ENCODE results near the gene SLC26A1. TPM values are rescaled to one million over a fixed set of nuclear protein-coding genes. Genes with fewer than 3 reads are reported as not detected.
"Not testable (repeated sequence)": the region's sequence is repeated elsewhere in the genome, so short reads cannot be mapped to it uniquely, and the experiment has no call there.

SLC26A1 gene
- total RNA-seq, 1 donor from 2014 or later: 0.75 TPM

- Mint-ChIP-seq H3K27ac (ENCODE audit: unreplicated experiment) (peak overlapping the region; percentile 41), H3K36me3 (ENCODE audit: low read depth) (no peaks in the 10 kb centered on the region), H3K9me3 (ENCODE audit: low read depth) (no peaks in the 10 kb centered on the region), H3K4me3 (ENCODE audit: unreplicated experiment) (no peak overlapping the region), H3K27me3 (ENCODE audit: low read depth) (no peaks in the 10 kb centered on the region), H3K4me1 (ENCODE audit: low read depth) (peaks cover 8% of the 10 kb centered on the region)
- no peak for DNase-seq (ENCODE audit: low spot score)
- no peak for TF ChIP-seq CTCF (IDR thresholded peaks at IDR 0.05)
Observed at GRCh38 chr4:978957-979701, 14.1 kb downstream of the SLC26A1 start.

GRCh38 chr4:976016-976415 lies 17.2 kb downstream of the SLC26A1 start:
- not testable (repeated sequence) for DNase-seq (ENCODE audit: low spot score); H3K9me3 Mint-ChIP-seq (ENCODE audit: low read depth); H3K4me3 Mint-ChIP-seq (ENCODE audit: unreplicated experiment); H3K27ac Mint-ChIP-seq (ENCODE audit: unreplicated experiment); H3K36me3 Mint-ChIP-seq (ENCODE audit: low read depth); H3K27me3 Mint-ChIP-seq (ENCODE audit: low read depth)
- H3K4me1 Mint-ChIP-seq (ENCODE audit: low read depth): peaks cover 15% of the 10 kb centered on the region

GRCh38 chr4:974668-975067 lies 18.5 kb downstream of the SLC26A1 start:
- H3K27ac Mint-ChIP-seq (ENCODE audit: unreplicated experiment): no peak overlapping the region
- no peak for DNase-seq (ENCODE audit: low spot score)
- TF ChIP-seq CTCF (IDR thresholded peaks at IDR 0.05): no peak
- no peak overlapping the region for H3K4me3 Mint-ChIP-seq (ENCODE audit: unreplicated experiment)
- H3K36me3 Mint-ChIP-seq (ENCODE audit: low read depth): no peaks in the 10 kb centered on the region
- H3K9me3 Mint-ChIP-seq (ENCODE audit: low read depth): no peaks in the 10 kb centered on the region
- peaks cover 15% of the 10 kb centered on the region for H3K4me1 Mint-ChIP-seq (ENCODE audit: low read depth)
- H3K27me3 Mint-ChIP-seq (ENCODE audit: low read depth): no peaks in the 10 kb centered on the region

GRCh38 chr4:973431-974397 lies 19.5 kb downstream of the SLC26A1 start, which contains the start of gene DGKQ:
Gene DGKQ, minus strand, starts transcription at chr4:973569. Its CDS starts 87 bp downstream, at chr4:973482.
- DNase-seq (ENCODE audit: low spot score): no peak
- TF ChIP-seq CTCF (IDR thresholded peaks at IDR 0.05): no peak
- Mint-ChIP-seq H3K4me3 (ENCODE audit: unreplicated experiment) (peak within 1 kb of the TSS; percentile 59), H3K4me1 (ENCODE audit: low read depth) (peaks cover 7% of the 10 kb centered on the region), H3K27me3 (ENCODE audit: low read depth) (no peaks in the 10 kb centered on the region), H3K36me3 (ENCODE audit: low read depth) (no peaks in the 10 kb centered on the region), H3K9me3 (ENCODE audit: low read depth) (no peaks in the 10 kb centered on the region), H3K27ac (ENCODE audit: unreplicated experiment) (no peak within 1 kb of the TSS)

GRCh38 chr4:972651-973424 lies 20.4 kb downstream of the SLC26A1 start:
- no peaks in the 10 kb centered on the region for H3K9me3 Mint-ChIP-seq (ENCODE audit: low read depth)
- no peak overlapping the region for H3K27ac Mint-ChIP-seq (ENCODE audit: unreplicated experiment)
- DNase-seq (ENCODE audit: low spot score): no peak
- H3K36me3 Mint-ChIP-seq (ENCODE audit: low read depth): no peaks in the 10 kb centered on the region
- peak overlapping the region; percentile 59 for H3K4me3 Mint-ChIP-seq (ENCODE audit: unreplicated experiment)
- no peak for TF ChIP-seq CTCF (IDR thresholded peaks at IDR 0.05)
- H3K4me1 Mint-ChIP-seq (ENCODE audit: low read depth): peaks cover 7% of the 10 kb centered on the region
- H3K27me3 Mint-ChIP-seq (ENCODE audit: low read depth): no peaks in the 10 kb centered on the region

Data from chondrocyte (in vitro differentiated cells).